PC-9 (cell line): ENCODE results near the gene SRC. TPM values are rescaled to one million over a fixed set of nuclear protein-coding genes. Genes with fewer than 3 reads are reported as not detected.

ENCODE experiments used
- BruUV-seq: library from RNA; stranded (reverse); fragments of 400-500 nt; replicated peaks from 2 replicates; lab custom pipeline; 2021; lab: Mats Ljungman, UMichigan
- CTCF ChIA-PET: fragments of 300-600 bp; sonication (Branson Sonifier 250); formaldehyde crosslinking; loops from one replicate; lab custom pipeline; 2022; ENCODE audit warnings: antibody characterized with exemption; lab: Charles Lee
- POLR2A ChIA-PET: fragments of 300-600 bp; sonication (Branson Sonifier 250); formaldehyde crosslinking; loops from one replicate; lab custom pipeline; 2022; ENCODE audit warnings: antibody characterized with exemption; ENCODE audit not compliant: unreplicated experiment; lab: Charles Lee
- DNase-seq, 2 experiments: peaks; one replicate each; pipeline versions ENCODE4 v3.0.0 to v3.0.0-alpha.2; 2015 to 2022; ENCODE audit warnings: mixed read lengths in 1 of 2
- H2AFZ ChIP-seq: fragments of 200-600 bp; sonication (generic); 2 replicates; pipeline ENCODE4 v1.8.1; 2017; ENCODE audit warnings: antibody characterized with exemption
- H3F3A ChIP-seq: fragments of 200-600 bp; sonication (generic); 2 replicates; pipeline ENCODE4 v1.8.1; 2017; ENCODE audit warnings: antibody characterized with exemption, mild to moderate bottlenecking, low read depth; ENCODE audit not compliant: insufficient read depth
- H3K27ac ChIP-seq: fragments of 200-600 bp; sonication (generic); 2 replicates; pipeline ENCODE4 v1.6.1; 2016; ENCODE audit warnings: mixed run types
- H3K27me3 ChIP-seq: fragments of 200-600 bp; sonication (generic); 2 replicates; pipeline ENCODE4 v1.6.1; 2016; ENCODE audit warnings: low read depth, mixed run types; ENCODE audit not compliant: insufficient read depth
- H3K36me3 ChIP-seq: fragments of 200-600 bp; sonication (generic); 2 replicates; pipeline ENCODE4 v1.6.1; 2016; ENCODE audit warnings: low read depth, mixed run types
- H3K4me1 ChIP-seq: fragments of 200-600 bp; sonication (generic); replicated peaks from 2 replicates; pipeline ENCODE4 v1.6.1; 2016; ENCODE audit warnings: mixed run types; ENCODE audit not compliant: insufficient read depth
- H3K4me2 ChIP-seq: fragments of 200-600 bp; sonication (generic); 2 replicates; pipeline ENCODE4 v1.6.1; 2017; ENCODE audit warnings: mixed run types
- H3K4me3 ChIP-seq: fragments of 200-600 bp; sonication (generic); 2 replicates; pipeline ENCODE4 v1.6.1; 2016; ENCODE audit warnings: mixed run types
- H3K79me2 ChIP-seq: fragments of 200-600 bp; sonication (generic); 2 replicates; pipeline ENCODE4 v1.6.1; 2017; ENCODE audit warnings: low read depth, mixed run types
- H3K9me2 ChIP-seq: fragments of 200-600 bp; sonication (generic); 2 replicates; pipeline ENCODE4 v1.8.1; 2017; ENCODE audit warnings: mild to moderate bottlenecking; ENCODE audit not compliant: insufficient read depth
- H3K9me3 ChIP-seq: fragments of 200-600 bp; sonication (generic); 2 replicates; pipeline ENCODE4 v1.8.1; 2016; ENCODE audit warnings: low read depth; ENCODE audit not compliant: insufficient read depth
- H4K20me1 ChIP-seq: fragments of 200-600 bp; sonication (generic); 2 replicates; pipeline ENCODE4 v1.8.1; 2017; ENCODE audit not compliant: insufficient read depth
- CTCF ChIP-seq: fragments of 200-600 bp; sonication (generic); conservative IDR thresholded peaks from 2 replicates; pipeline ENCODE4 v1.6.1; 2017; ENCODE audit warnings: mixed run types, antibody characterized with exemption, mild to moderate bottlenecking, moderate library complexity
- EZH2 ChIP-seq: fragments of 200-600 bp; sonication (generic); IDR thresholded peaks from 2 replicates; pipeline ENCODE4 v1.8.0; 2017; ENCODE audit warnings: antibody characterized with exemption, low read depth
- intact Hi-C: fragments of 100-400 bp; cut with micrococcal nuclease; formaldehyde crosslinking; loops from one replicate; pipeline ENCODE4 v1.10.0; 2022; ENCODE audit not compliant: unreplicated experiment
- total RNA-seq: library from RNA; stranded (reverse); gene quantifications from 2 replicates; pipeline ENCODE4 v1.2.3, GENCODE V29; 2021

SRC gene
- total RNA-seq, 1 experiment from 2014 or later, result 58.4 TPM

GRCh38 chr20:37372441-37372840 lies 26.5 kb downstream of the SRC start:
- Histone ChIP-seq H3K27ac (no peak overlapping the region), H3K4me2 (no peak overlapping the region), H3K4me3 (no peak overlapping the region), H4K20me1 (no peaks in the 10 kb centered on the region; the same call in 1 of the 2 replicates), H3K9me3 (no peaks in the 10 kb centered on the region), H3K27me3 (no peaks in the 10 kb centered on the region), H3K36me3 (no peaks in the 10 kb centered on the region), H3F3A (peaks cover 10% of the 10 kb centered on the region), H3K9me2 (no peaks in the 10 kb centered on the region), H3K4me1 (no peaks in the 10 kb centered on the region), H3K79me2 (no peaks in the 10 kb centered on the region), H2AFZ (no peak overlapping the region)
- intact Hi-C loops, result no loop called here
- BruUV-seq, result no TSS peak
- DNase-seq, result no peak
- TF ChIP-seq EZH2 (no peak), CTCF (no peak)
- ChIA-PET CTCF (interaction anchor here (0.6 kb wide), 1 partner anchor 270 kb away, joined by 3 read pairs; no protein-coding TSS in a partner anchor), POLR2A (interaction anchor here (0.6 kb wide), 1 partner anchor 26 kb away, joined by 8 read pairs; the partner anchor contains the start of gene SRC)

- intact Hi-C loops, result no loop called here
- no peaks in the 10 kb centered on the region for H3K27me3 ChIP-seq
Measured at GRCh38 chr20:37373020-37373598, 27.2 kb downstream of the SRC start.

GRCh38 chr20:37375227-37375626 lies 29.3 kb downstream of the SRC start:
- Histone ChIP-seq H3K79me2 (no peaks in the 10 kb centered on the region), H3K27ac (no peak overlapping the region), H3K9me3 (no peaks in the 10 kb centered on the region), H3K27me3 (no peaks in the 10 kb centered on the region), H3K4me3 (no peak overlapping the region), H3K4me2 (no peak overlapping the region), H3K36me3 (no peaks in the 10 kb centered on the region), H3K9me2 (no peaks in the 10 kb centered on the region), H4K20me1 (no peaks in the 10 kb centered on the region), H3K4me1 (peaks cover 16% of the 10 kb centered on the region), H3F3A (peaks cover 12% of the 10 kb centered on the region), H2AFZ (no peak overlapping the region)
- ChIA-PET POLR2A (no interaction called here), CTCF (no interaction called here)
- TF ChIP-seq EZH2, result no peak
- no peak for TF ChIP-seq CTCF
- intact Hi-C loops, result no loop called here
- no peak for DNase-seq
- no TSS peak for BruUV-seq

More at GRCh38 chr20:37373020-37373598, 27.2 kb downstream of the SRC start:
- Histone ChIP-seq H3K4me2 (no peak overlapping the region), H3K79me2 (no peaks in the 10 kb centered on the region), H3K9me3 (no peaks in the 10 kb centered on the region), H3F3A (peaks cover 10% of the 10 kb centered on the region), H3K4me3 (no peak overlapping the region), H2AFZ (no peak overlapping the region), H3K36me3 (no peaks in the 10 kb centered on the region), H3K9me2 (no peaks in the 10 kb centered on the region), H3K4me1 (no peaks in the 10 kb centered on the region), H4K20me1 (no peaks in the 10 kb centered on the region; the same call in 1 of the 2 replicates), H3K27ac (no peak overlapping the region)
- no peak for TF ChIP-seq CTCF
- no peak for TF ChIP-seq EZH2
- CTCF ChIA-PET, result no interaction called here
- no peak for DNase-seq
- POLR2A ChIA-PET, result no interaction called here
- BruUV-seq, result no TSS peak
